ENCODE data around the gene CPB2. TPM values are rescaled to one million over a fixed set of nuclear protein-coding genes. Genes with fewer than 3 reads are reported as not detected.

CPB2 gene
- polyA plus RNA-seq (ENCODE audit: insufficient read length), result 0.13 TPM

DNA sequence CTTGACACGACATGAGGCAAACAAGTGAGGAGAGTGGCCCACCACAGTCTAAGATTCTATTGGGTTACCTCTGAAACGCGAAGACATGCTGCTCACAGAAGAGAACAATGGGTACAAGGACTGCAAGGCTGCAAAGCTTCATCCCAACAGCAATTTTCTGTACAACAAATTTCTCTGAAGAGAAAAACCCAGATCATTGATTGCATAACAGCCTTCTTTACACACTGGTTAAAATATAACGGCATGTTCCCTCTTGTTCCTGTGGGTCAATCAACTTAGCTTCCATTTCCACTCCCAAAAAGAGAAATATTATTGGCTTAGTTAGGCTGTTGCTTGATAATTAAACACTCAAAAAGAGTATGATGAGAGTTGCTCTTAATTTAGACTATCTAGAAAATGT is at the start of gene CPB2:
CPB2 (minus strand) TSS at position 166 of the 400 bp plus-strand sequence; CDS start at position 142, 24 bp downstream.
- DNase-seq, result no peak

DNA sequence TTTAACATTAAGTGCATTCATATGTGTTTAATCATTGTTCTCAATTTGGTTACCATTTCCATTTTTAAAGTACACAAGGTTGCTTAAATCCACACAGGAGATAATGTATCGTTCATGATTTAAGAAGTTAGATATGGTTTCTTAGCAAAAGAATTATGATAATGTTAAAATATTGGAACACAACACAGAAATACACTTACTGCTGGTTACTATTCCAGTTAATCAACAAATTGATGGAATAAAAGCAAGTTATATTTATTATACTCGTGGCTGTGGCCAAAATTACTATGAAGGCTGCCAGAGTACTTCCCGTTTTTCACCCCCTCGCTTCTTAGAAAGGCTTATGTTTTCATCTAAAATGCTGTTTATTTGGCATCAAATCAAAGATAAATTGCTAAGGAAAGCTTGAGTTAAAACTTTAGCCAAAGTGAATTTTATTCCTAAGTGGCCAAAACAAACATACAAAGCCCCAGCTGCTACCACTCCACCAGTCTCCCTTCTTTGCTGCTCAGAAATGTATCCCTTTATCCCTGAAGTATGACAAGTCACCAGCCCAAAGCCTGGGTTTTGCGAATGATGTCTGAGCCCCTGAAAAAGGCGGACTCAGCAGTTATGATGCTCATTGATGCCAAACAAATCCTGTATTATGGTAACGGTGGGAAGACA is 49.4 kb upstream of the CPB2 start:
- DNase-seq, result no peak

- no peak for DNase-seq
Observed at GRCh38 chr13:46152627-46153328, 47.9 kb upstream of the CPB2 start.

DNA sequence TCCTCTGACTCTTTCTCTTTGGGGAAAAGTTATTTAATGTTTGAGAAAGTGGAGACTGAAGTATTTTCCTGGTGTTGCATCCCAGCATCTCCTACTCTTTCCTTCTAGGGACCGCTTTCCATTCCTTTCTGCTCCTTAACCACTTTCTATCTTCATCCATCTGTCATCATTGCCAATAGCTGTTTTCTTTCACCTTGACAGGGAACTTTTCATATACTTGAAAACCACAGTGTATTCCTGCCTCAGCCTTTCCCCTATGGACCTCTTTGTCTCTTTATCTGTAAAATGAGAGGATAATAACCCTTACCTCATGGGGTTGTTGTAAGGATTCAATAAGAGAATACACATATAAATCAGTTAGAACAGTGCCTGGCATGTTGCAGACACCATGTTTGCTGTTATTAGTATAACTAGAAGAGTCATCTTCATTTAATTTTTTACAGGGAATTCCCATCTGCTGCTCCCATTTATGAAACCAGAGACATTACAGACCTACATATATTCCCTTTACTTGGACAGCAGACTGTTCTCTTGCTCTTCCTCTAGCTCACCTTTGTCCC is 45.4 kb upstream of the CPB2 start:
- DNase-seq, result no peak

GRCh38 chr13:46149272-46150133 is 44.7 kb upstream of the CPB2 start:
- no peak for DNase-seq

- DNase-seq, result no peak
Observed at GRCh38 chr13:46146898-46147297, 42.1 kb upstream of the CPB2 start.

DNA sequence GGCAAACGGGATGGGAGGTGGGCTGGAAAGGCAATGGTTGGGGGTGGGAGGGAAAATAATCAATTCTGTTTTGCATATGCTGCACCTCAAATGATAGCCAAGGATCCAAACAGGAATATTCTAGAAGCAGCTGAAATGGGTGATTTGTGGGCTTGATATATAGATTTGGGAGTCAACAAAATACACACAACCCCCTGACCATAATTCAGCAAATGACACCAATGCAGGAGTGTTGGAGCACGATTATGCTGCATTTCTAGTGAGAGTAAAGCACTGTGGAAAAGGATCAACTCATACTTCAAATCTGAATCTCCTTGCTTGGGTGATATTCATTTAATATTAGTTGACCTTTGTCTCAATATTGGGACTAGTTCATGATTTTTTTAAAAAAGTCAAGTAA is 41.1 kb upstream of the CPB2 start:
- DNase-seq, result no peak

DNA sequence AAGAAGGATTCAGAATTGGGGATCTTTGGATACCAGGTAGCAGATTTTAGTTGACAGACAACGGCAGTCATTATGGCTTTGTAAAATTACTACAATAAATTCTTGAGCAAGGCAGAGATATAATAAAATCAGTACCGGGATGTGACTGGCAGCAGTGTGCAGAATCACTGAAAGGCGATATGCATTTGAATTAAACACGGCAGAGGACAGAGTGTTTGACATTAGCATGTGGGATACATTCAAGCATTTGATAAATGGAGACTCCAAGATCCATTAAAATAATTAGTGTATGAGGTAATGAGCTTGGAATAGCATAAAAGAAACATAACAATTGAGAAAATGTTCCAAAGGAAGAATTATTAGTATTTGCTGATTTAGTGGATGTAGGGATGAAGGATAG is 40.3 kb upstream of the CPB2 start:
- no peak for DNase-seq

DNA sequence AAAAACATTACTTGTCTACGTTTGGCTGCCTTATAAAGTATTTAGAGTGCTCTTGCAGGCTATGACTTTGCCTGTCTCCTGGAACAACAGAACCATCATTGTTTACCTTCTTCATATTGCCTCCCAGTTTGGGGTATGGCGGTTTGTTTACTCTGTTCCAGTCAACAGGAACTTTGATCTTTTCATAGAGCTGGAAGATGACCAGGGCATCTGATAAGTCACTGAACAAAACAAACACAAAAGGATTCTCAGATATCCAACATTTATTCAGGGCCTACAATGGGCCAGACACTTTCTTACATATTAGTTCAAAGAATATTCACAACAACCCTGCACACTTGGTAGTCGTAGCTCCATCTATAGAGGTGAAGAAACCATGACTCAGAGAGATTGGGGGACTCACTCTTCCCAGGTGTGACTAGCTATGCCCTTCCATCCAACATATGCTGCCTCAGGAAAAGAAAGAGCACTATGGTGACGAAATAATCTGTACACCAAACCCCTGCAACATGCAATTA is 38.4 kb upstream of the CPB2 start:
- no peak for DNase-seq

GRCh38 chr13:46142776-46143175 is 37.9 kb upstream of the CPB2 start:
- DNase-seq, result no peak

GRCh38 chr13:46140044-46140443 is 35.2 kb upstream of the CPB2 start:
- no peak for DNase-seq

DNA sequence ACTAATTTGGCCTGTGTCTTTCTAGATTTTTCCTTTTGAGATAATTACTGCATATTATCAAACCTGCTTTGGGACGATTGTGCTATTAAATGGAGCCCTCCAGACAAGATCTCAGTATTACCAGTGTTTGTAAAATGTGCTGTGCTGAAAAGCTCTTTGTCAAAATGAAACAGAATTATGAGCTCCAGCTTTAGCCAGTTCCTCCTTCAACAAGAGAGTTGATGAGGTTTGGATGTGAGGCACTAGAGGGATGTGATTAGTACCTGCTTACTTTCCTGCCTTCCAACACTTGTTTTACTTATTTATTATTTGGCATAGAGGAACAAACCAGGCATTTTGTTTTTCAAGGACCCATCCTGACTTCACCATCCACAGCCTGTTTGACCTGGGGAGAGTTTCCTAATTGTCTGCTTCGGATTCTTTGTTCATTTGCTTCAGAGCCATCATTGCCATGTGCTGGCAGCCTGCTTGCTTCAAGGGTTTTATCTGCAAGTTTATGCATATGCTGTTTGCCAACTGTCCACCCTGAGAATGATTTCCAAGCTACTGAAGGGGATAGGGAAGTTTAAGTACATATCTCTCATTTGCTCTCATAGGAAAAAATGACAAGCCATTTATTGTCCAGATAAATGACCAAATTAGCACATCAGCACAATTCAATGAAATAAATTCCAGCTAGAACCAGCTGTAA is 32.9 kb upstream of the CPB2 start:
- no peak for DNase-seq

GRCh38 chr13:46136688-46137087 is 31.9 kb upstream of the CPB2 start:
- DNase-seq, result no peak

GRCh38 chr13:46134961-46135522 is 30.2 kb upstream of the CPB2 start:
- DNase-seq, result no peak

DNA sequence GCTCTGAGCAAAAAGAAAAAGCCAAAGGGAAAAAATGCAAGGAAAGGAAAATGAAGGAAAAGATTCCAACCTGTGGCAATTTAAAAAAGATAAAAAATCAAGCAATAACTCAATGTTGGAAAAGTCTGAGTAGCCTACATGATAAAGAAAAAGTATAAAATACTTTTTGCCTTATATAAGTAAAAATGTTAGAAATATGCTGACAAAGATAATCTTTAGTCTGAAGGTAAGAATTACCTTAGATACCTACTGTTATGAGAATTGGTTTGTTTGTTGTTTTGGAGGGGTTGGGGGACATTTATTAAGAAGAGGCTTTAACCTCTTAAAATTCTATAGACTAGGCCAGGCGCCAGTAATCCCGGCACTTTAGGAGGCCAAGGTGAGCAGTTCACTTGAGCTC is 29.7 kb upstream of the CPB2 start:
- no peak for DNase-seq

DNA sequence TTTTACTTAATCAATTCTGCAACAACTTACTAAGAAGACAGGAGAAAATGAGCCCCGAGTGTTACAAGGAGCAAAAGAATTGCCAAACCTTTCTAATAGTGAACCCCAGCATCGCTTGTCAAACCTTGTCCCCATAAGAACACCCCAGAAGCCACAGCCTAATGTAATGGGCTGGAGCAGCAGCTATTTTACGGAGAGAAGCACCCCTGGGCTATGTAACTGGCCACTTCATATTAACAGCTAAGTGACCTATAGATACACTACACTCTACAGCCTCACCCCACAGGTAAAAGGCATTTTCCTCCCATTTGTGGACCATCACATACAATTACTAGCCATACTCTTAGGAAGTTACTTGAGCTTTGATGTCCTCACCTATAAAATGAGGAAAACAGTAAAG is 27.3 kb upstream of the CPB2 start:
- no peak for DNase-seq

DNA sequence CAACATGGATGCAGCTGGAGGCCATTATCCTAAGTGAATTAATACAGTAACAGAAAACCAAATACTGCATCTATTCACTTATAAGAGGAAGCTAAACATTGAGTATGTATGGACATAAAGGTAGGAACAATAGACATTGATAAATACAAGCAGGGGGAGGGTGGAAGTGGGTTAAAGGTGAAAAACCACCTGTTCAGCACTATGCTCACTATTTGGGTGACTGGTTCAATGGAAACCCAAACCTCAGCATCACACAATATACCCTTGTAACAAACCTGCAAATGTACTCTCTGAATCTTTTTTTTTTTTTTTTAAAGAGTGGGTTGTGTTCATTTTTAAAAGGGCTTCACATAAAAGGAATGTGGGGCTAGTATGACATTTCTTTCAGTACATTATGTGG is 26.9 kb upstream of the CPB2 start:
- no peak for DNase-seq

- DNase-seq, result no peak
Observed at GRCh38 chr13:46129955-46130618, 25.3 kb upstream of the CPB2 start.

DNA sequence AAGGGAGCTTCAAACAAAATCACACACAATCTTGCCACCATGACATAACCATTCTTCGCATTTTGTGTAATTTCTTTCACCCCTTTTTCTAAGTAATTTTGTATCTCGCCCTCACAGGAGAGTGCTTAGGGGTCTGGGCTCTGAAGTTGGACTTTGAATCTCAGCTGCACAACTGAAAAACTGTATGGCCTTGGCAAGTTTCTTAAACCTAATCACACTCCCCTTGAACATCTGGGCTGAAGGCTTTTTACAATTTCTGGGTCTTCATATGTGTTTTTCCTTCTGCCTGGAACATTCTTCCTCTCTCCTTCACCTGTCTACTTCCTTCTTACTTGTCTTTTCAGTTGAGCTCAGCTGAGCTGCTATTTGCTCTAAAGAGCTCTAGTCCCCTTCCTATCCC is 24.3 kb upstream of the CPB2 start:
- no peak for DNase-seq

DNA sequence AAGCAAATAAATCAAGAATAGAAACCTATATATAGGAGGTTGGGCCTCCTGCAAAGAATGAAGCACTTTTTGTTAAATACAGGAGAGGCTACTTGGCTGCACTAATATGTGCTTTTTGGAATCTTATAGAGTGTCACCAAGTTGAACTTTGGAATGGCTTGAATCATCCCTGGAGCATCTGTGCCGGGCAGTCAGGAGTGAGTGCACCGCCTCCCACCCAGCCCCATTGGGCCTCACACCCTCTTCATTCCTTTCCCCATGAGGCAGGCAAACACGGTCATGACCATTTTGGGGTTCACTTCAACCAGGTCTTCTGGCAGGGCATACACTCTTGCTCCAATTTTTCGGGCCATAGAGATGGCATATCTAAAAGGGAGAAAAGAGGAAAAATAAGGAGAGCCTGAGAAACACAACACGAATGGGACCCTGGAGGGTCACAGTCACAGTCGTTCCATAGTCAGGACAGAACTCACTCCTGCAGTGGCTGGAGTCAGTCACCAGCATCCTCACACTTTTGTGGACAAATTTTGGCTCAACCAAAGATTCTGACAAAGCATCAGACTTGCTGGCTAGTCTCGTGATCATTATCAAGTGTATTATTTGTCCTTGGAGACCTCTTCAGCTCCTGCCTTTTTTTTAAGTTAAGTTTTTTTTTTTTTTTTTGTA is 22.7 kb upstream of the CPB2 start:
- no peak for DNase-seq
